Stimulated activated CD8-positive, alpha-beta memory T cell treated with anti-CD3 and anti-CD28 coated beads, Interleukin-15, amount 100 ng/mL, for 24 hours (primary cell): ENCODE data around the gene KIF3B.
"Not testable (repeated sequence)": the region's sequence is repeated elsewhere in the genome, so short reads cannot be mapped to it uniquely, and the experiment has no call there.

Experiments
- DNase-seq: peaks from one replicate; pipeline ENCODE4 v3.0.0-alpha.2; 2020; ENCODE audit warnings: low read depth

The KIF3B gene

GRCh38 chr20:32248043-32248442 lies 29.4 kb upstream of the KIF3B start:
- DNase-seq: no peak

- DNase-seq: no peak
These were observed 28.3 kb upstream of the KIF3B start for GRCh38 chr20:32249030-32249738.

- no peak for DNase-seq
These were observed 26.0 kb upstream of the KIF3B start for GRCh38 chr20:32251470-32251869.

GRCh38 chr20:32252189-32252588 lies 25.3 kb upstream of the KIF3B start:
- peak; percentile 53 for DNase-seq

GRCh38 chr20:32260973-32261372 lies 16.5 kb upstream of the KIF3B start:
- DNase-seq: not testable (repeated sequence)

- DNase-seq: no peak
These were observed 15.8 kb upstream of the KIF3B start for GRCh38 chr20:32261644-32262043.

- DNase-seq: no peak
These were observed 14.0 kb upstream of the KIF3B start for GRCh38 chr20:32263398-32263954.

GRCh38 chr20:32271620-32272019 lies 5.8 kb upstream of the KIF3B start:
- no peak for DNase-seq

GRCh38 chr20:32274359-32274758 lies 3.1 kb upstream of the KIF3B start:
- no peak for DNase-seq

GRCh38 chr20:32275163-32275562 lies 2.3 kb upstream of the KIF3B start:
- not testable (repeated sequence) for DNase-seq

GRCh38 chr20:32278199-32278643 lies 770 bp downstream of the KIF3B start:
- no peak for DNase-seq

GRCh38 chr20:32281711-32282110 lies 4.3 kb downstream of the KIF3B start:
- no peak for DNase-seq

GRCh38 chr20:32282461-32282860 lies 5.0 kb downstream of the KIF3B start:
- no peak for DNase-seq

- DNase-seq: no peak
These were observed 7.7 kb downstream of the KIF3B start for GRCh38 chr20:32285082-32285620.

- DNase-seq: no peak
These were observed 8.3 kb downstream of the KIF3B start for GRCh38 chr20:32285621-32286371.

GRCh38 chr20:32287231-32287638 lies 9.8 kb downstream of the KIF3B start:
- no peak for DNase-seq

GRCh38 chr20:32288225-32288849 lies 10.9 kb downstream of the KIF3B start:
- no peak for DNase-seq

GRCh38 chr20:32289299-32289660 lies 11.8 kb downstream of the KIF3B start:
- not testable (repeated sequence) for DNase-seq

GRCh38 chr20:32289661-32290431 lies 12.4 kb downstream of the KIF3B start:
- no peak for DNase-seq

GRCh38 chr20:32291166-32291565 lies 13.7 kb downstream of the KIF3B start:
- no peak for DNase-seq

- no peak for DNase-seq
These were observed 15.1 kb downstream of the KIF3B start for GRCh38 chr20:32292548-32292947.

GRCh38 chr20:32294071-32294470 lies 16.6 kb downstream of the KIF3B start:
- no peak for DNase-seq
